PFSK-1 (cell line): ENCODE measurements around the gene LSAMP.

ENCODE experiments used
- FOXP2 ChIP-seq: optimal IDR thresholded peaks from 2 replicates; pipeline ENCODE3; 2011; ENCODE audit warnings: borderline replicate concordance, control low read depth, inconsistent platforms; ENCODE audit not compliant: insufficient read depth; ENCODE audit errors: extremely low read length, extremely low read depth
- REST ChIP-seq, 2 experiments: IDR thresholded peaks; 2 replicates each; pipeline versions ENCODE4 v1.6.1 to v1.8.0; 2011 to 2012; ENCODE audit warnings: low read depth in 2 of 2, low read length in 2 of 2, control low read depth in 1 of 2, inconsistent platforms in 1 of 2, mild to moderate bottlenecking in 1 of 2, moderate library complexity in 1 of 2; ENCODE audit not compliant: insufficient read depth in 1 of 2
- SIN3A ChIP-seq: IDR thresholded peaks from 2 replicates; pipeline ENCODE4 v1.6.1; 2012; ENCODE audit warnings: mild to moderate bottlenecking, low read length, moderate library complexity, borderline replicate concordance; ENCODE audit not compliant: insufficient read depth
- TAF1 ChIP-seq: IDR thresholded peaks from 2 replicates; pipeline ENCODE4 v1.6.1; 2012; ENCODE audit warnings: low read length, control low read depth, borderline replicate concordance; ENCODE audit not compliant: insufficient read depth

DNA sequence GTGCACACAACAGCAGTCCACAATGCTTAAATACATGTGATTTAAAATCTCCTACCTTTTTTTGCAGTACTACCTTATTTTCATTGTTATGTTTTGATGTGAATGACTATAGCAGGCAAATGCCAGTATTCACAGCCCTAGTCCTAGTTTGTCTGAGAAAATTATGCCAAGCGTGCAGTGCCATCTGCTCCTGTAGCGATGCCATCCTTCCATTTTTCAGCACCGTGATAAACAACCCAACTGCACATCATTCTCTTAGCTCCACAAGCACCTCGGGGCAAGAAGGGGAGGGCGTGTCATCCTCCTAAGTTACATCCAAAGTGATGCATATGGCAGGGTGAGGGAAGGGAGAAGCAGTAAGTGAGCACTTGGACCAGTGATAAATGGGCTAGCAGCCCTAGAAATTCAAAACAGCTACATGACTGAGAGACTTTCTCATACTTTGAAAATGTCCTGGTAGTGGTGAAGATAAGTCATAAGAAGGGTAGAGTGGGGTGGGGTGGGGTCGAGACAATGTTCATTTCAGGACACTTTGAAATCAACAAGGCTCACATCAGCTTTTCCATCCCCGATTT lies 198.8 kb downstream of the LSAMP start:
- TF ChIP-seq REST (IDR thresholded peaks at IDR 0.05; ENCODE audit: insufficient read depth in 1 of 2, low read depth in 2 of 2, low read length in 2 of 2) (no peak), TAF1 (no peak), FOXP2 (no peak), SIN3A (no peak)
